Stimulated activated CD4-positive, alpha-beta T cell treated with anti-CD3 and anti-CD28 coated beads, Interleukin-1b, Interleukin-23, amount 100 ng/mL, for 48 hours (primary cell): Measurements from ENCODE around the gene PTPN23.
"Not testable (repeated sequence)": the region's sequence is repeated elsewhere in the genome, so short reads cannot be mapped to it uniquely, and the experiment has no call there.

ENCODE experiments used
- DNase-seq: peaks from one replicate; pipeline ENCODE4 v3.0.0-alpha.2; 2020

PTPN23 gene

GRCh38 chr3:47380601-47381316 lies at the start of gene PTPN23:
TSS of gene PTPN23 (plus strand) at chr3:47381021. CDS start at chr3:47381097, 76 bp downstream.
- DNase-seq, result peak; percentile 99

GRCh38 chr3:47333907-47334306 lies 46.9 kb upstream of the PTPN23 start:
- no peak for DNase-seq

GRCh38 chr3:47337656-47338055 lies 43.2 kb upstream of the PTPN23 start:
- no peak for DNase-seq

- DNase-seq, result no peak
Observed at GRCh38 chr3:47339951-47340350, 40.9 kb upstream of the PTPN23 start.

- DNase-seq, result no peak
Observed at GRCh38 chr3:47340866-47341265, 40.0 kb upstream of the PTPN23 start.

- no peak for DNase-seq
Observed at GRCh38 chr3:47342151-47342550, 38.7 kb upstream of the PTPN23 start.

- no peak for DNase-seq
Observed at GRCh38 chr3:47342812-47343211, 38.0 kb upstream of the PTPN23 start.

- DNase-seq, result no peak
Observed at GRCh38 chr3:47343471-47343971, 37.3 kb upstream of the PTPN23 start.

- DNase-seq, result no peak
Observed at GRCh38 chr3:47344971-47345370, 35.9 kb upstream of the PTPN23 start.

- no peak for DNase-seq
Observed at GRCh38 chr3:47347217-47347801, 33.5 kb upstream of the PTPN23 start.

GRCh38 chr3:47348411-47349154 lies 32.2 kb upstream of the PTPN23 start:
- DNase-seq, result no peak

GRCh38 chr3:47355010-47355409 lies 25.8 kb upstream of the PTPN23 start:
- no peak for DNase-seq

GRCh38 chr3:47356201-47356600 lies 24.6 kb upstream of the PTPN23 start:
- DNase-seq, result no peak

- no peak for DNase-seq
Observed at GRCh38 chr3:47359323-47359722, 21.5 kb upstream of the PTPN23 start.

- peak; percentile 56 for DNase-seq
Observed at GRCh38 chr3:47360110-47360517, 20.7 kb upstream of the PTPN23 start.

GRCh38 chr3:47362701-47363100 lies 18.1 kb upstream of the PTPN23 start:
- no peak for DNase-seq

GRCh38 chr3:47365213-47366153 lies 15.3 kb upstream of the PTPN23 start:
- DNase-seq, result no peak

- no peak for DNase-seq
Observed at GRCh38 chr3:47366833-47367232, 14.0 kb upstream of the PTPN23 start.

- DNase-seq, result no peak
Observed at GRCh38 chr3:47367631-47368030, 13.2 kb upstream of the PTPN23 start.

GRCh38 chr3:47370020-47370419 lies 10.8 kb upstream of the PTPN23 start:
- not testable (repeated sequence) for DNase-seq

- DNase-seq, result no peak
Observed at GRCh38 chr3:47370887-47371697, 9.7 kb upstream of the PTPN23 start.

- no peak for DNase-seq
Observed at GRCh38 chr3:47374587-47374986, 6.2 kb upstream of the PTPN23 start.
